Measurements from ENCODE around the gene C2orf49.

C2orf49 gene

DNA sequence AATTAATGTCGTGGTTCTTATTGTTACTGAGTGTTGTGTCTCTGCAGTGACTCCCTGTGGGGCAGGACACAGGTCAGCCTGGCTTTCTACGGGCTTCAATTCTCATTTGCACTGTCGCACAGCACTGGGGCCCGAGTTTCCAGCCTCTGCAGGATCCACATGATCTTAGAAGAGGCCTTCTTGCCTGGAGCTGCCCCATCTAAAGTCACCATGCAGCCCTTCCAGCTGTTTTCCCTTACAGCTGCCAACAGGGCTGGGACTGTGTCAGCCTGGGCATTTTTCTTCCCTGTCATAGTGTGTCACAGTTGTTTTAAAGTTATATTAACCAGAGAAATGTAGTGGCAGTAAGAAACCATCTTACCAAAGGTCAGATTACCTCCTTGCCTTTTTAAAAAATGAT, 34.5 kb downstream of the C2orf49 start:
- Histone ChIP-seq H3K9me3 (ENCODE audit: insufficient read depth, low read depth, low read length) (no peaks in the 10 kb centered on the region), H3K27ac (ENCODE audit: low read depth, low read length) (no peak overlapping the region), H4K12ac (ENCODE audit: low read depth, low read length) (no peak overlapping the region), H4K8ac (ENCODE audit: low read depth, low read length) (no peak overlapping the region), H3K14ac (ENCODE audit: low read length) (no peak overlapping the region), H3K18ac (ENCODE audit: low read length) (no peak overlapping the region), H3K9ac (ENCODE audit: low read length) (no peak overlapping the region), H4K91ac (ENCODE audit: low read depth, low read length) (no peak overlapping the region), H3K36me3 (ENCODE audit: control insufficient read depth in 1 of 2, insufficient read depth in 2 of 2, low read length in 2 of 2) (peaks cover 37 to 65% of the 10 kb centered on the region in 2 experiments), H2BK5ac (ENCODE audit: low read depth, low read length, poor library complexity) (no peak overlapping the region), H2AFZ (ENCODE audit: insufficient read depth, low read length, poor library complexity) (no peak overlapping the region), H3K4me1 (ENCODE audit: control insufficient read depth in 1 of 2, insufficient read depth in 2 of 2, low read length in 2 of 2) (peaks cover 2 to 10% of the 10 kb centered on the region in 2 experiments), H2BK120ac (ENCODE audit: insufficient read depth, low read length, poor library complexity) (no peak overlapping the region), H3K79me2 (ENCODE audit: control insufficient read depth, insufficient read depth, low read length, poor library complexity) (no peaks in the 10 kb centered on the region), H3K23ac (ENCODE audit: low read length) (no peak overlapping the region), H3K4me2 (ENCODE audit: low read length) (no peak overlapping the region), H2AK5ac (ENCODE audit: low read length) (no peak overlapping the region), H3K79me1 (ENCODE audit: low read length) (no peaks in the 10 kb centered on the region), H3K4ac (ENCODE audit: low read depth, low read length) (no peak overlapping the region), H3K27me3 (ENCODE audit: insufficient read depth, low read length) (no peaks in the 10 kb centered on the region), H3K4me3 (ENCODE audit: low read depth, low read length) (no peak overlapping the region), H2BK12ac (ENCODE audit: low read length) (no peak overlapping the region)
- no CpG with 5 or more reads among the region's 4 CpGs for WGBS (ENCODE audit: extremely low coverage, insufficient coverage, insufficient read length)
- DNase-seq, result no peak

DNA sequence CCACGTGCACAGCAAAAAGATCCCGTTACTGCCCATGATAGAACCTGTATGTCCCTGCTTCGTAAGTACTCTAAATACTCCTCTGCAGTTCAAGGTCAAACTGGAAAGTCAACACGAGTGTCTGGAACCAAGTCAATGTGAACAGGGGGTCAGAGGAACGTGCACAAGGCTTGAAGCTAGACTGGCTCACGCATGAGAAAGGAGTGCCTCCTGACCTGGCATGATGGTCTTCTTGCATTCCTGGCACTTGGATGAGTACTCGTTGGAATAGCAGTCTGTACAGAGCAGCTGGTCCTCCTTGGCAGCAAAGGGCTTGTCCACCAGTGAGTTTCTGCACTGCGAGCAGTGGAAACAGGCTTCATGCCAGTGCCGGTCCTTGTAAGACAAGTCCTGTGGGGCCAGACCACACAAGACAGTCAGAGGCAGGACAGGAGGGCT, 36.0 kb downstream of the C2orf49 start:
- H3K9ac ChIP-seq (ENCODE audit: low read length), result no peak overlapping the region
- H3K23ac ChIP-seq (ENCODE audit: low read length), result no peak overlapping the region
- no peak for DNase-seq
- H4K12ac ChIP-seq (ENCODE audit: low read depth, low read length), result no peak overlapping the region
- no peak overlapping the region for H2AK5ac ChIP-seq (ENCODE audit: low read length)
- H4K91ac ChIP-seq (ENCODE audit: low read depth, low read length), result no peak overlapping the region
- H3K4me3 ChIP-seq (ENCODE audit: low read depth, low read length), result no peak overlapping the region
- peaks cover 29 to 53% of the 10 kb centered on the region in 2 experiments for H3K36me3 ChIP-seq (ENCODE audit: control insufficient read depth in 1 of 2, insufficient read depth in 2 of 2, low read length in 2 of 2)
- no peaks in the 10 kb centered on the region for H3K27me3 ChIP-seq (ENCODE audit: insufficient read depth, low read length)
- peaks cover 8 to 21% of the 10 kb centered on the region in 2 experiments for H3K4me1 ChIP-seq (ENCODE audit: control insufficient read depth in 1 of 2, insufficient read depth in 2 of 2, low read length in 2 of 2)
- H3K79me2 ChIP-seq (ENCODE audit: control insufficient read depth, insufficient read depth, low read length, poor library complexity), result no peaks in the 10 kb centered on the region
- H3K14ac ChIP-seq (ENCODE audit: low read length), result no peak overlapping the region
- H4K8ac ChIP-seq (ENCODE audit: low read depth, low read length), result no peak overlapping the region
- no peaks in the 10 kb centered on the region for H3K79me1 ChIP-seq (ENCODE audit: low read length)
- H2AFZ ChIP-seq (ENCODE audit: insufficient read depth, low read length, poor library complexity), result no peak overlapping the region
- no peak overlapping the region for H3K4ac ChIP-seq (ENCODE audit: low read depth, low read length)
- no peak overlapping the region for H2BK12ac ChIP-seq (ENCODE audit: low read length)
- no peak overlapping the region for H2BK5ac ChIP-seq (ENCODE audit: low read depth, low read length, poor library complexity)
- H2BK120ac ChIP-seq (ENCODE audit: insufficient read depth, low read length, poor library complexity), result no peak overlapping the region
- H3K27ac ChIP-seq (ENCODE audit: low read depth, low read length), result no peak overlapping the region
- H3K4me2 ChIP-seq (ENCODE audit: low read length), result no peak overlapping the region
- H3K18ac ChIP-seq (ENCODE audit: low read length), result no peak overlapping the region
- no CpG with 5 or more reads among the region's 9 CpGs for WGBS (ENCODE audit: extremely low coverage, insufficient coverage, insufficient read length)
- H3K9me3 ChIP-seq (ENCODE audit: insufficient read depth, low read depth, low read length), result no peaks in the 10 kb centered on the region

DNA sequence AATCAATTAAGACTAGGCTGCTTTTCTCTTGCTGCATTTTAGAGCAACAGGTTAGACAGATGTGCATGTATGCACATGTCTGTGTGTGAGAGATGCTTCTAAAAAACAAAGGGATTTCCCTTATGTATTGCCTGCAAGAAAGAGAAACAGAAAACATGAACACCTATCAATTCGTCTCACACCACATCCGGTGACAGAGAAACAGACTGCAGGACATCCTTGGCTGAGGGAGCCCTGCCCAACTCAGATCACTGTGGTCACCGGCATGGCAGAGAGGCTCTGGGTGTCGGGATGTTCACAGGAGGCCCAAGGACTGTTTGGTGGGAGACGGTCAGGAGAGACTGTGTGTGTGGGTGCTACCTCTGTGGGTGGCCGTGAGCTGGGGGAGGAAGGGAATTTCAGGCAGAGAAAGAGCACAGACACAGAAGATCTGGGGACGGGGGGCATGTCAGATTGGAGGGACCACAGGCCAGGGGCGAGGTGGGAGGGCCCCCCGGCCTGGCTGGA, 36.6 kb downstream of the C2orf49 start:
- no peak overlapping the region for H3K9ac ChIP-seq (ENCODE audit: low read length)
- no peak overlapping the region for H2AFZ ChIP-seq (ENCODE audit: insufficient read depth, low read length, poor library complexity)
- no peak overlapping the region for H3K4me2 ChIP-seq (ENCODE audit: low read length)
- no peak for DNase-seq
- H3K9me3 ChIP-seq (ENCODE audit: insufficient read depth, low read depth, low read length), result no peaks in the 10 kb centered on the region
- no peak overlapping the region for H2BK12ac ChIP-seq (ENCODE audit: low read length)
- no peak overlapping the region for H3K23ac ChIP-seq (ENCODE audit: low read length)
- WGBS (ENCODE audit: extremely low coverage, insufficient coverage, insufficient read length), result no CpG with 5 or more reads among the region's 9 CpGs
- no peak overlapping the region for H3K4ac ChIP-seq (ENCODE audit: low read depth, low read length)
- no peak overlapping the region for H3K27ac ChIP-seq (ENCODE audit: low read depth, low read length)
- no peak overlapping the region for H3K18ac ChIP-seq (ENCODE audit: low read length)
- H4K91ac ChIP-seq (ENCODE audit: low read depth, low read length), result no peak overlapping the region
- no peaks in the 10 kb centered on the region for H3K79me2 ChIP-seq (ENCODE audit: control insufficient read depth, insufficient read depth, low read length, poor library complexity)
- H3K4me1 ChIP-seq (ENCODE audit: control insufficient read depth in 1 of 2, insufficient read depth in 2 of 2, low read length in 2 of 2), result peaks cover 11 to 25% of the 10 kb centered on the region in 2 experiments
- no peak overlapping the region for H2BK5ac ChIP-seq (ENCODE audit: low read depth, low read length, poor library complexity)
- no peak overlapping the region for H2AK5ac ChIP-seq (ENCODE audit: low read length)
- H2BK120ac ChIP-seq (ENCODE audit: insufficient read depth, low read length, poor library complexity), result no peak overlapping the region
- H3K27me3 ChIP-seq (ENCODE audit: insufficient read depth, low read length), result no peaks in the 10 kb centered on the region
- H3K14ac ChIP-seq (ENCODE audit: low read length), result no peak overlapping the region
- no peaks in the 10 kb centered on the region for H3K79me1 ChIP-seq (ENCODE audit: low read length)
- no peak overlapping the region for H4K12ac ChIP-seq (ENCODE audit: low read depth, low read length)
- H3K4me3 ChIP-seq (ENCODE audit: low read depth, low read length), result no peak overlapping the region
- no peak overlapping the region for H4K8ac ChIP-seq (ENCODE audit: low read depth, low read length)
- H3K36me3 ChIP-seq (ENCODE audit: control insufficient read depth in 1 of 2, insufficient read depth in 2 of 2, low read length in 2 of 2), result peaks cover 29 to 47% of the 10 kb centered on the region in 2 experiments

DNA sequence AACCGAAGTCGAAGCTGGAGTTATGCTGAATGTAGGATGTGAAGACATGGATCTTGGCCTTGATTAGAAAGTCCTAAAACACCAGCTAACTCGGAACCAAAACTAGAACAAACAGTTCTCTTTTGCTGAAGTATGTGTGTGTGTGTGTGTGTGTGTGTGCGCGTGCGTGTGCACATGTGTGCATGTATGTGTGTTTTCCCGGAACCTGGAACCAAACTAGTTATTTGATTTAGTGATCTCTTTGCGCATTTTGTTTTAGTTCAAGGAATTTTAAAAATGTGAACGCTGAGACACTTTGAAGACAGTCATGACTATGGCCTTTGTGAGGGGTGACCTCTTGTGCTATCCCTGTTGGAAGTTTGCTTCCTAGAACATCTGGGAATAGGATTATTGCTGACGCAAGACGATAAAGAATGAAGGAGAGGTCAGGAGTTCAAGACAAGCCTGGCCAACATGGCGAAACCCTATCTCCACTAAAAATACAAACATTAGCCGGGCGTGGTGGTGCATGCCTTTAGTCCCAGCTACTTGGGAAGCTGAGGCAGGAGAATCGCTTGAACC, 37.7 kb downstream of the C2orf49 start:
- Histone ChIP-seq H4K91ac (ENCODE audit: low read depth, low read length) (no peak overlapping the region), H3K27me3 (ENCODE audit: insufficient read depth, low read length) (no peaks in the 10 kb centered on the region), H2BK5ac (ENCODE audit: low read depth, low read length, poor library complexity) (no peak overlapping the region), H3K4ac (ENCODE audit: low read depth, low read length) (no peak overlapping the region), H3K4me1 (ENCODE audit: control insufficient read depth in 1 of 2, insufficient read depth in 2 of 2, low read length in 2 of 2) (peaks cover 12 to 30% of the 10 kb centered on the region in 2 experiments), H3K36me3 (ENCODE audit: control insufficient read depth in 1 of 2, insufficient read depth in 2 of 2, low read length in 2 of 2) (peaks cover 24 to 41% of the 10 kb centered on the region in 2 experiments), H2AK5ac (ENCODE audit: low read length) (no peak overlapping the region), H3K79me1 (ENCODE audit: low read length) (no peaks in the 10 kb centered on the region), H3K18ac (ENCODE audit: low read length) (no peak overlapping the region), H4K8ac (ENCODE audit: low read depth, low read length) (no peak overlapping the region), H3K4me2 (ENCODE audit: low read length) (no peak overlapping the region), H2BK12ac (ENCODE audit: low read length) (no peak overlapping the region), H2AFZ (ENCODE audit: insufficient read depth, low read length, poor library complexity) (no peak overlapping the region), H3K79me2 (ENCODE audit: control insufficient read depth, insufficient read depth, low read length, poor library complexity) (no peaks in the 10 kb centered on the region), H2BK120ac (ENCODE audit: insufficient read depth, low read length, poor library complexity) (no peak overlapping the region), H3K9me3 (ENCODE audit: insufficient read depth, low read depth, low read length) (no peaks in the 10 kb centered on the region), H3K14ac (ENCODE audit: low read length) (no peak overlapping the region), H3K23ac (ENCODE audit: low read length) (no peak overlapping the region), H3K4me3 (ENCODE audit: low read depth, low read length) (no peak overlapping the region), H3K27ac (ENCODE audit: low read depth, low read length) (no peak overlapping the region), H3K9ac (ENCODE audit: low read length) (no peak overlapping the region), H4K12ac (ENCODE audit: low read depth, low read length) (no peak overlapping the region)
- DNase-seq, result peak in 1 of 2 donors; percentile 53
- WGBS (ENCODE audit: extremely low coverage, insufficient coverage, insufficient read length), result no CpG with 5 or more reads among the region's 15 CpGs
